ENCODE results near the gene HSD3B7.

HSD3B7 gene

DNA sequence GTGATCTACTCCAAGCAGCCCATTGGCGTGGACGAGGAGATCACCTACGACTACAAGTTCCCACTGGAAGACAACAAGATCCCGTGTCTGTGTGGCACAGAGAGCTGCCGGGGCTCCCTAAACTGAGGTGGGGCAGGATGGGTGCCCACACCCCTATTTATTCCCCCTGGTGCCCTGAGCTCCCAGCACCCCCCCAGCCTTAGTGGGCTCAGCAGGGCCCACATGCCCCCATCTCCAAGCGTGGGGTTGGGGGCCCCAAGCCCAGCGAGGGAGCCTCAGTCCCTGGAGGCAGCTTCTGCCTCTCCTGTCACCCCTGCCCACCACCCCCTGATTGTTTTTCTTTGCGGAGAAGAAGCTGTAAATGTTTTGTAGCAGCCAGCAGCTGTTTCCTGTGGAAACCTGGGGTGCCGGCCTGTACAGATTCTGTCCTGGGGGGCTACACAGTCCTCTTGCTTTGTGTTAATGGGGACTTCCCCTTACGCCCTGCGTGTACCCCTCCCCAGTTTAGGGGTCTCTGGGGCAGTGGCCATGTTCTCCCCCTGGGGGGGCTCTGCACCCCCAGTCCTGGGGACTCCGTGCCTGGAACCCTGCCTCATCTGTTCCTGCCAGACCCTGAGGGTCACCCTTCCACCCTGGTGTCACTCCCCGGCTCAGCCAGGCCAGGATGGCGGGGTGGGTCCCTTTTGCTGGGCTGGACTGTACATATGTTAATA lies 953 bp upstream of the HSD3B7 start:
- Histone ChIP-seq H3K4me1 (ENCODE audit: control insufficient read depth, insufficient read depth, low read length) (peaks cover 13% of the 10 kb centered on the region), H3K27ac (ENCODE audit: low read length) (no peak overlapping the region), H3K36me3 (ENCODE audit: control insufficient read depth in 2 of 2, insufficient read depth in 2 of 2, low read length in 2 of 2) (peaks cover 17 to 29% of the 10 kb centered on the region in 2 donors), H3K9me3 (ENCODE audit: control insufficient read depth in 2 of 2, low read length in 2 of 2) (no peaks in the 10 kb centered on the region), H3K27me3 (ENCODE audit: control insufficient read depth in 1 of 2, insufficient read depth in 2 of 2, low read length in 2 of 2) (no peaks in the 10 kb centered on the region), H3K9ac (ENCODE audit: low read length in 2 of 2) (no peak overlapping the region), H3K4me3 (ENCODE audit: low read length in 2 of 2) (no peak overlapping the region)

DNA sequence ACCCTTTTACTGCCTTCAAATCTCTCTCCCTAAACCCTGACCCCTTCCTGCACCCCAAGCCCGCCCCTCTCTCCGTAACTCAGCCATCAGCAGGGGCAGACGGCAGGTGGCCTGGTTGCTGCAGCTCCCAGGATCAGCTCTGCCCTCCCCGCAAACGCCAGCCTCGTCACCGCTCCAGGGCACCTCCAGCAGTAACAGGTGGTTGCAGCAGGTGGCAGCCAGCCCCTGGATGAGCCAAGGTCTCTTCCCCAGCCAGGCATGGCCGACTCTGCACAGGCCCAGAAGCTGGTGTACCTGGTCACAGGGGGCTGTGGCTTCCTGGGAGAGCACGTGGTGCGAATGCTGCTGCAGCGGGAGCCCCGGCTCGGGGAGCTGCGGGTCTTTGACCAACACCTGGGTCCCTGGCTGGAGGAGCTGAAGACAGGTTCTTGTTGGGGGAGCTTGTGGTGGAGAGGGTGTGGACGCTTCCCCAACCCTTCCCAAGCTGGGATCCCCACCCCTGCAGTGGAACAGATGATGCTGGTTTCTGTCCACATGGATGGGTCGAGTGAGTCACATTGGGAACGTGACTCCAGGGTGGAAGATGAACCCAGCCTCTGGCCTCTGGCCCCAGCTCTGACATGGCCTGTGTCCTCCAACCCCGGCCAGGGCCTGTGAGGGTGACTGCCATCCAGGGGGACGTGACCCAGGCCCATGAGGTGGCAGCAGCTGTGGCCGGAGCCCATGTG lies 558 bp downstream of the HSD3B7 start:
- H3K9me3 ChIP-seq (ENCODE audit: control insufficient read depth in 2 of 2, low read length in 2 of 2) = no peaks in the 10 kb centered on the region
- peak overlapping the region; percentile 43 to 71 for H3K9ac ChIP-seq (ENCODE audit: low read length in 2 of 2)
- H3K4me3 ChIP-seq (ENCODE audit: low read length in 2 of 2) = peak overlapping the region; percentile 61 to 76
- H3K27me3 ChIP-seq (ENCODE audit: control insufficient read depth in 1 of 2, insufficient read depth in 2 of 2, low read length in 2 of 2) = peaks cover 0 to 2% of the 10 kb centered on the region in 2 donors
- no peak overlapping the region for H3K27ac ChIP-seq (ENCODE audit: low read length)
- H3K36me3 ChIP-seq (ENCODE audit: control insufficient read depth in 2 of 2, insufficient read depth in 2 of 2, low read length in 2 of 2) = peaks cover 12 to 21% of the 10 kb centered on the region in 2 donors
- peaks cover 13% of the 10 kb centered on the region for H3K4me1 ChIP-seq (ENCODE audit: control insufficient read depth, insufficient read depth, low read length)

DNA sequence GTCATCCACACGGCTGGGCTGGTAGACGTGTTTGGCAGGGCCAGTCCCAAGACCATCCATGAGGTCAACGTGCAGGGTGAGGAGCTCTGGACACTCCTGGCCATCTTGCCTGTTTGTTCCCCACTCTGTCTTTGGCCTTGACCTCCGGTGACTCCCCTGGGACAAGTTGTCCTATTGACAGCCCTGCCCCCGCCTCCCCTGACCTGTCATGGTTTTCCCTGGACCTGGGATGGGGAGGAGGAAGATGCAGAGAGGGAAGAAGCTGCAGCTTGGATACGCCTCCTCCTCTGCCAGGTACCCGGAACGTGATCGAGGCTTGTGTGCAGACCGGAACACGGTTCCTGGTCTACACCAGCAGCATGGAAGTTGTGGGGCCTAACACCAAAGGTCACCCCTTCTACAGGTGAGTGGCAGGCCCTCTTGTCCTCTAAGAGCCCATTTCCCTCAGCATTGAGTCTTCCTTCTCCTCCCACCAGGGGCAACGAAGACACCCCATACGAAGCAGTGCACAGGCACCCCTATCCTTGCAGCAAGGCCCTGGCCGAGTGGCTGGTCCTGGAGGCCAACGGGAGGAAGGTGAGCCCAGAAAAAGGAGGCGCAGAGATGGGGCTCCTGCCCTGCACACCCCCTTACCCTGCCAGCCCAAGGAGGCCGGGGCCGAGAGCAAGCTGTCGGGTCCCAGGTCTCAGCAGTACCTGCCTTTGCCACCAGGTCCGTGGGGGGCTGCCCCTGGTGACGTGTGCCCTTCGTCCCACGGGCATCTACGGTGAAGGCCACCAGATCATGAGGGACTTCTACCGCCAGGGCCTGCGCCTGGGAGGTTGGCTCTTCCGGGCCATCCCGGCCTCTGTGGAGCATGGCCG lies 1.4 kb downstream of the HSD3B7 start:
- Histone ChIP-seq H3K27ac (ENCODE audit: low read length) (no peak overlapping the region), H3K4me1 (ENCODE audit: control insufficient read depth, insufficient read depth, low read length) (peaks cover 13% of the 10 kb centered on the region), H3K9ac (ENCODE audit: low read length in 2 of 2) (no peak overlapping the region), H3K27me3 (ENCODE audit: control insufficient read depth in 1 of 2, insufficient read depth in 2 of 2, low read length in 2 of 2) (peaks cover 0 to 2% of the 10 kb centered on the region in 2 donors), H3K9me3 (ENCODE audit: control insufficient read depth in 2 of 2, low read length in 2 of 2) (no peaks in the 10 kb centered on the region), H3K36me3 (ENCODE audit: control insufficient read depth in 2 of 2, insufficient read depth in 2 of 2, low read length in 2 of 2) (peaks cover 7 to 18% of the 10 kb centered on the region in 2 donors), H3K4me3 (ENCODE audit: low read length in 2 of 2) (peak overlapping the region in 1 of 2 donors; percentile 76)

DNA sequence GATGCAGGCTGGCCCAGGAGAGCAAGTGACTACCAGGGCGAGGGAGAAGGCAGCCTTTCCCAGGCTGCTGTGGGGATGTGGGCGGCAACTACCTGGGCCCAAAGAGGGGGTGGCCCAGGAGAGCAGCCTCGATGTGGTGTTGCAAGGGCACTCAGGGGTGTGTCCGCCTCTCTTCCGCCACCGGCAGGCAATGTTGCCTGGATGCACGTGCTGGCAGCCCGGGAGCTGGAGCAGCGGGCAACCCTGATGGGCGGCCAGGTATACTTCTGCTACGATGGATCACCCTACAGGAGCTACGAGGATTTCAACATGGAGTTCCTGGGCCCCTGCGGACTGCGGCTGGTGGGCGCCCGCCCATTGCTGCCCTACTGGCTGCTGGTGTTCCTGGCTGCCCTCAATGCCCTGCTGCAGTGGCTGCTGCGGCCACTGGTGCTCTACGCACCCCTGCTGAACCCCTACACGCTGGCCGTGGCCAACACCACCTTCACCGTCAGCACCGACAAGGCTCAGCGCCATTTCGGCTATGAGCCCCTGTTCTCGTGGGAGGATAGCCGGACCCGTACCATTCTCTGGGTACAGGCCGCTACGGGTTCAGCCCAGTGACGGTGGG lies 2.7 kb downstream of the HSD3B7 start:
- Histone ChIP-seq H3K27me3 (ENCODE audit: control insufficient read depth in 1 of 2, insufficient read depth in 2 of 2, low read length in 2 of 2) (peaks cover 0 to 2% of the 10 kb centered on the region in 2 donors), H3K4me1 (ENCODE audit: control insufficient read depth, insufficient read depth, low read length) (peaks cover 13% of the 10 kb centered on the region), H3K9ac (ENCODE audit: low read length in 2 of 2) (no peak overlapping the region), H3K27ac (ENCODE audit: low read length) (no peak overlapping the region), H3K4me3 (ENCODE audit: low read length in 2 of 2) (no peak overlapping the region), H3K9me3 (ENCODE audit: control insufficient read depth in 2 of 2, low read length in 2 of 2) (no peaks in the 10 kb centered on the region), H3K36me3 (ENCODE audit: control insufficient read depth in 2 of 2, insufficient read depth in 2 of 2, low read length in 2 of 2) (peaks cover 7 to 9% of the 10 kb centered on the region in 2 donors)

DNA sequence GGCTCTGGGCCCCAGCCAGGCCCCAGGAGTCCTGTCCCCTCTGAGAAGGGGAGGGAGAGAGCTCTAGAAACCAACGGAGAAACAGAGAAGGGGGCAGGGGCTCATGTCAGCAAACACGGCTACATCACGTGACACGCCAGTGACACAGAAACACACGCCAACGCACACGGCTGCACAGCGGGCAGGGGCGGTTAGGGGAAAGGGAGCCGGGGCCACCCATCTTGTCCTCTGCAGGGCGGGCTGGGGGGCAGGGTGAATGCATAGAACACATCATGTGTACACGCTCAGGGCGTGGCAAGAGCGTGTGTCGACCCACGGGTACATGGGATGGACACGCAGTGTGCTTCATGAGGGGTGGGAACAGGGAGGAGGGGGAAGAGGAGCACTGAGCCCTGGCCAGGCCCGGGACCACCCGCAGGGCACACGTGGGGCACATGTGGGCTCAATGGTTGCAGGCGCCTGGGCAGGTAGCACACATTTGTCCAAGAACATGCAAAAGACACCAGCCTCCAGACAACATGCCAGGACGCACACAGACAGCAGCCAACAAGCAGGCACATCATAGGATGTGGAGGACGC lies 4.6 kb downstream of the HSD3B7 start:
- Histone ChIP-seq H3K4me3 (ENCODE audit: low read length in 2 of 2) (no peak overlapping the region), H3K36me3 (ENCODE audit: control insufficient read depth in 2 of 2, insufficient read depth in 2 of 2, low read length in 2 of 2) (no peaks in the 10 kb centered on the region), H3K27me3 (ENCODE audit: control insufficient read depth in 1 of 2, insufficient read depth in 2 of 2, low read length in 2 of 2) (peaks cover 0 to 2% of the 10 kb centered on the region in 2 donors), H3K4me1 (ENCODE audit: control insufficient read depth, insufficient read depth, low read length) (peaks cover 13% of the 10 kb centered on the region), H3K27ac (ENCODE audit: low read length) (no peak overlapping the region), H3K9ac (ENCODE audit: low read length in 2 of 2) (no peak overlapping the region), H3K9me3 (ENCODE audit: control insufficient read depth in 2 of 2, low read length in 2 of 2) (no peaks in the 10 kb centered on the region)

DNA sequence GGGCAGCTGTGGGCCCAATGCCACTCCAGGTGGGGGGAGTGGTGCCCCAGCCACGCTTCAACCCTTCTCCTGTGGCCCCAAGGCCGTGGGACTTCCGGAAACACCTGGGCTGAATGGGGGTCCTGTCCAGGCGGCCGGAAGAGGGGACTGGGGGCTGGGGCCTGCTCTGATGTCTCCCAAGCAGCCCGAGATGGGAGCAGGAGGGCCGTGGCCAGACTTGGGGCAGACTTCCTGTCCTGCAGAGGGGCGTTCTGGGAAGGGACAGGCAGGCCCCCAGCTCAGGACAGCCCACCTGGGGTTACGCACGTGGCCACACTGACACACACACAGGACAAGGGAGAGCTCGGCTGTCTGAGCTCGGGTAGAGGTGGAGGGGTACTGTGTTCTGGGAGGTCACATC lies 5.1 kb downstream of the HSD3B7 start:
- Histone ChIP-seq H3K4me1 (ENCODE audit: control insufficient read depth, insufficient read depth, low read length) (peaks cover 11% of the 10 kb centered on the region), H3K27ac (ENCODE audit: low read length) (no peak overlapping the region), H3K9me3 (ENCODE audit: control insufficient read depth in 2 of 2, low read length in 2 of 2) (no peaks in the 10 kb centered on the region), H3K27me3 (ENCODE audit: control insufficient read depth in 1 of 2, insufficient read depth in 2 of 2, low read length in 2 of 2) (peaks cover 0 to 2% of the 10 kb centered on the region in 2 donors), H3K4me3 (ENCODE audit: low read length in 2 of 2) (no peak overlapping the region), H3K36me3 (ENCODE audit: control insufficient read depth in 2 of 2, insufficient read depth in 2 of 2, low read length in 2 of 2) (no peaks in the 10 kb centered on the region), H3K9ac (ENCODE audit: low read length in 2 of 2) (no peak overlapping the region)

DNA sequence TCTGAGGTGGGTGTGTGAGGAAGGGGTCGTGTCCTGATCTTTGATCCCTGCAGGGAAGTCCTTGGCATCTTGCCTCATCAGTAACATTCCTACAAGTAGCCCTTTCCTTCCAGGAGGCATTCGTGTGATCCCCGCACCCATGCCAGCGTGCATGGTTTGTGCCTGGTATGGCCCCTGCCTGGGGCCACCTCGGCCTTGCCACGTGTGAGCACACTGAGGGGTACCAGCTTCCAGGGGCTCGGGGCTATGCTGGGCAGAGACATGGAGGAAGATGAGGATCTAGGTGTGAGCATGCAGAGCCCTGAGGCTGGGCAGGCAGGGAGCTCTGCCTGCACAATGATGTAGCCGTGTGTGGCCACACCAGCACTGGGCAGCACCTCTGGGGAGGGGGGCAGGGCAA lies 6.0 kb downstream of the HSD3B7 start:
- no peaks in the 10 kb centered on the region for H3K9me3 ChIP-seq (ENCODE audit: control insufficient read depth in 2 of 2, low read length in 2 of 2)
- no peak overlapping the region for H3K27ac ChIP-seq (ENCODE audit: low read length)
- H3K4me1 ChIP-seq (ENCODE audit: control insufficient read depth, insufficient read depth, low read length) = peaks cover 1% of the 10 kb centered on the region
- no peaks in the 10 kb centered on the region for H3K36me3 ChIP-seq (ENCODE audit: control insufficient read depth in 2 of 2, insufficient read depth in 2 of 2, low read length in 2 of 2)
- H3K9ac ChIP-seq (ENCODE audit: low read length in 2 of 2) = no peak overlapping the region
- no peak overlapping the region for H3K4me3 ChIP-seq (ENCODE audit: low read length in 2 of 2)
- peaks cover 0 to 2% of the 10 kb centered on the region in 2 donors for H3K27me3 ChIP-seq (ENCODE audit: control insufficient read depth in 1 of 2, insufficient read depth in 2 of 2, low read length in 2 of 2)

DNA sequence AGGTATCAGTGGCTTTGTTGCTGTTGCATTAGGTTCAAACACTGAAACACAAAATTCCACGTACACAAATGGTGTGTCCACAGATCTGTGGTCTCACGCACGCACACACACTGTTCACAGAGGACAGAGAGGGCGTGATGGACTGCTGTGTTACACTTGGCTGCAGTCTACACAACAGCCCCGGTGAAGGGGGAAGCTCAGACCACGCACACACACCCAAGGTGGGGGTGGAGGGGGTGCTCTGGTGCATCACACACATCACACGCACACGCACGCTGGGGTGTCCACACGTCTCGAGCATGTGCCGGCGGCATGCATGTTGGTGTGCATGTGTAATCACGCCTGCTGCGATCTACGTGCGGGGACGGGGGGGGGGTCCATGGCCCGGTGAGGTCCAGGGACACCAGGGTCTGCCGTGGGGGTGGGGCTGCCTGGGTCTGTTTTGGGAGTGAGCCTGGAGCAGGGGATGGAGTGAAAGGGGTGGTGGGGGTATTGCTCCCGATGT lies 7.3 kb downstream of the HSD3B7 start:
- Histone ChIP-seq H3K4me1 (ENCODE audit: control insufficient read depth, insufficient read depth, low read length) (peaks cover 11% of the 10 kb centered on the region), H3K4me3 (ENCODE audit: low read length in 2 of 2) (no peak overlapping the region), H3K27ac (ENCODE audit: low read length) (no peak overlapping the region), H3K9me3 (ENCODE audit: control insufficient read depth in 2 of 2, low read length in 2 of 2) (no peaks in the 10 kb centered on the region), H3K27me3 (ENCODE audit: control insufficient read depth in 1 of 2, insufficient read depth in 2 of 2, low read length in 2 of 2) (peaks cover 0 to 2% of the 10 kb centered on the region in 2 donors), H3K36me3 (ENCODE audit: control insufficient read depth in 2 of 2, insufficient read depth in 2 of 2, low read length in 2 of 2) (no peaks in the 10 kb centered on the region), H3K9ac (ENCODE audit: low read length in 2 of 2) (no peak overlapping the region)

DNA sequence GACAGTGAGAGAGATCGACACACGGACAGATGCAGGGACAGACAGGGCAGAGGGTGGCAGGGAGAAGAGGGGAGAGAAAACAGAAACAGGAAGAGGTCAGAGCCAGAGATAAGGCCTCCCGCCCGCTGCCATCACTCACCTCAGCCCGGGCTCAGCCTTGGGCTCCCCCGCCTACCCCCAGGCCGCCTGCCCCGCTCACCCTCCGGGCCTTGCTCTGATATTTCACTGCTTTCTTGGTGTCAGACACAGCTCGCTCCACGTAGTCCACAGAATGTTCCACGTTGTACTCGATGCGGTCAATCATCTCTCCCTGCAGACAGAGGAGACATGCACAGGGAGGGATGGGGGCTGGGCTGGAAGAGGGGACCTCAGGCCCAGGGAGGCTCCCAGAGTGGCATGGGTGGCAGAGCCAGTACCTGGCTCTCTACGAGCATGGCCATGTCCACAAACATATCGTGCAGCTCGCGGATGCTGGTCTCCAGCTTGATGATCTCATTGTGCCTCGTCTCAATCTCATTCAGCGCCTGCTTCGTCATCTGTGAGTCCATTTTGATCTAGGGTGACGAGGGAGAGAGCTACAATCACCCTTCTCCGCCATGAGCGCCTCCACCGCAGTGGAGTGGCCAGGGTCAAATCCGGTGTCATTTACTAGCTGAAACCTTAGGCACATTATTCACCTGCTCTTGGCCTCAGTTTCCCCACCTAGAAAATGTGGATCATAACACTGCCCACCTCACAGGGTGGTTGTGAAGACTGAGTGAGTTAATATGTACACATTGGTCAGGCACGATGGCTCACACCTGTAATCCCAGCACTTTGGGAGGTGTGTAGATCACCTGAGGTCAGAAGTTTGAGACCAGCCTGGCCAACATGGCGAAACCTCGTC lies 8.2 kb downstream of the HSD3B7 start:
- Histone ChIP-seq H3K4me3 (ENCODE audit: low read length in 2 of 2) (no peak overlapping the region), H3K4me1 (ENCODE audit: control insufficient read depth, insufficient read depth, low read length) (peaks cover 17% of the 10 kb centered on the region), H3K9me3 (ENCODE audit: control insufficient read depth in 2 of 2, low read length in 2 of 2) (no peaks in the 10 kb centered on the region), H3K9ac (ENCODE audit: low read length in 2 of 2) (no peak overlapping the region), H3K36me3 (ENCODE audit: control insufficient read depth in 2 of 2, insufficient read depth in 2 of 2, low read length in 2 of 2) (no peaks in the 10 kb centered on the region), H3K27me3 (ENCODE audit: control insufficient read depth in 1 of 2, insufficient read depth in 2 of 2, low read length in 2 of 2) (peaks cover 0 to 2% of the 10 kb centered on the region in 2 donors), H3K27ac (ENCODE audit: low read length) (no peak overlapping the region)

All from stomach smooth muscle (tissue), 2 donors.